ENCODE results near the gene OGFRL1. TPM values are rescaled to one million over a fixed set of nuclear protein-coding genes. Genes with fewer than 3 reads are reported as not detected.

The OGFRL1 gene
- total RNA-seq, 1 experiment from 2014 or later: 5.4 TPM

DNA sequence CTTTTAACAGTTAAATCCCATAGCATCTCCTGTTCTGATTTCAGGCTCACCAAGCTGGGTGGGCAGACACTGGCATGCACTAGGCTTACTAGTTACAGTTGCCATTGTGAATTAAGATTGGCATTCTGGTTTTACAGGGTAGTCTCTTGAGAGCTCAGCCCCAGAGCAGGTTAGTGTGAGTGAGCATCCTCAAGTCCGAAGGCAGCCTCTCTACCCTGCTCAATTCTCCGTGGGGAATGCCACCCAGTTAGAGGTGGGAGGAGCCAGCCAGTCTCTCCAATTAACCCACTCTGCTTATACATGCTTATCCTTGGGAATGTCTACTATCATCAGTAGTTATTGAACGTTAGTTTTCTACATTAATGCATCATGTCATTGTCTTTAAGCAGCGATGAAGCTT lies 8.9 kb upstream of the OGFRL1 start:
- ATAC-seq (no peak), DNase-seq (ENCODE audit: low spot score) (no peak)
- H3K4me1 Mint-ChIP-seq: peaks cover 6% of the 10 kb centered on the region
- H3K36me3 Mint-ChIP-seq: no peaks in the 10 kb centered on the region
- CTCF ChIA-PET: no interaction called here
- peaks cover 7% of the 10 kb centered on the region for H3K9me3 Mint-ChIP-seq
- H3K27ac Mint-ChIP-seq: no peak overlapping the region
- no peak overlapping the region for H3K4me3 Mint-ChIP-seq
- TF ChIP-seq CREB1 (CRISPR knock-in tag; IDR thresholded peaks at IDR 0.05): no peak
- TF ChIP-seq ELF4 (CRISPR knock-in tag; IDR thresholded peaks at IDR 0.05; ENCODE audit: low read depth): no peak
- POLR2A ChIA-PET: no interaction called here
- H3K27me3 Mint-ChIP-seq (ENCODE audit: low read depth): no peaks in the 10 kb centered on the region

DNA sequence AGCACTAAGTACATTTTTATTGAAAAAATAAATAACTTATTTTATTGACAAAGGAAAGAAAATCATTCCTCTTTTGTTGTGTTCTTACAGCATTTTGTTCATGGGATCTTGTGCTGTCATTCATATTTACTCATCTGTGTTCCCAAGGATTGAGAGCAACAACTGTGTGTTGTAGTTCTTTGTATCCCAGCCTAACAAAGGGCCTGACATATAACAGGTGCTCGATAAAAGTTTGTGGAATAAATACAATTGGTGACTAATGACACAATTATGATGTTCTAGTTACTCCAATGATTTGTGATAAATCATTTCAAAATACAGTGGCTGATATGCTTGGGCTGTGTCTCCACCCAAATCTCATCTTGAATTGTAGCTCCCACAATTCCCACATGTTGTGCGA lies 7.9 kb upstream of the OGFRL1 start:
- DNase-seq (ENCODE audit: low spot score): no peak
- no peak overlapping the region for H3K27ac Mint-ChIP-seq
- peaks cover 5% of the 10 kb centered on the region for H3K9me3 Mint-ChIP-seq
- peaks cover 6% of the 10 kb centered on the region for H3K4me1 Mint-ChIP-seq
- ATAC-seq: no peak
- H3K27me3 Mint-ChIP-seq (ENCODE audit: low read depth): no peaks in the 10 kb centered on the region
- POLR2A ChIA-PET: no interaction called here
- no peaks in the 10 kb centered on the region for H3K36me3 Mint-ChIP-seq
- H3K4me3 Mint-ChIP-seq: no peak overlapping the region
- CTCF ChIA-PET: no interaction called here
- TF ChIP-seq ZBTB21 (CRISPR knock-in tag; IDR thresholded peaks at IDR 0.05; ENCODE audit: borderline replicate concordance) (no peak), JUN (CRISPR knock-in tag; IDR thresholded peaks at IDR 0.05) (no peak)
- TF ChIP-seq, protein P1, sequence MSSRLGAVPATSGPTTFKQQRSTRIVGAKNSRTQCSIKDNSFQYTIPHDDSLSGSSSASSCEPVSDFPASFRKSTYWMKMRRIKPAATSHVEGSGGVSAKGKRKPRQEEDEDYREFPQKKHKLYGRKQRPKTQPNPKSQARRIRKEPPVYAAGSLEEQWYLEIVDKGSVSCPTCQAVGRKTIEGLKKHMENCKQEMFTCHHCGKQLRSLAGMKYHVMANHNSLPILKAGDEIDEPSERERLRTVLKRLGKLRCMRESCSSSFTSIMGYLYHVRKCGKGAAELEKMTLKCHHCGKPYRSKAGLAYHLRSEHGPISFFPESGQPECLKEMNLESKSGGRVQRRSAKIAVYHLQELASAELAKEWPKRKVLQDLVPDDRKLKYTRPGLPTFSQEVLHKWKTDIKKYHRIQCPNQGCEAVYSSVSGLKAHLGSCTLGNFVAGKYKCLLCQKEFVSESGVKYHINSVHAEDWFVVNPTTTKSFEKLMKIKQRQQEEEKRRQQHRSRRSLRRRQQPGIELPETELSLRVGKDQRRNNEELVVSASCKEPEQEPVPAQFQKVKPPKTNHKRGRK (CRISPR knock-in tag; IDR thresholded peaks at IDR 0.05; ENCODE audit: borderline replicate concordance): no peak

DNA sequence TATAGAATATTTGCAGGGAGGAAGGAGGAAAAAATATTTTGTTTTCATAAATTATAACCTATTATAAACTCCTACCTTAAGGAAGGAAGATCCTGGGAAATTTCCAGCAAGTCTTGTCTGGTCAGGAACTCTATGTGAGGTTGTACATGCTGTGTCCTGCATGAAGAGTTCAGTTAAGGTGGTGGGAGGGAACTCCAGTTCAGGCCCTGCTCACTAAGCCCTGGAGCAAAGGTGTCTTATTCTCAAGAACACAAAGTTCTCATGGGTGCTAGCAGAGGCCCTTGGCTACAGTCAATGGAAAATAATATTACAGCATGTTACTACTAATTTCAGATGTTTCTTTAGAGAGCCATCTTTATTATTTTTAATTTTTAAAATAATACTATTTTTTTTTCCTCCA lies 3.8 kb upstream of the OGFRL1 start:
- H3K27me3 Mint-ChIP-seq (ENCODE audit: low read depth): no peaks in the 10 kb centered on the region
- POLR2A ChIA-PET: no interaction called here
- no peak overlapping the region for H3K27ac Mint-ChIP-seq

More for the DNA sequence above, 3.8 kb upstream of the OGFRL1 start:
- Mint-ChIP-seq H3K4me1 (peaks cover 17% of the 10 kb centered on the region), H3K9me3 (peaks cover 3% of the 10 kb centered on the region; the same call in 1 of the 2 replicates), H3K36me3 (no peaks in the 10 kb centered on the region), H3K4me3 (no peak overlapping the region)
- DNase-seq (ENCODE audit: low spot score) (no peak), ATAC-seq (no peak)
- CTCF ChIA-PET: no interaction called here
- TF ChIP-seq, protein P2, sequence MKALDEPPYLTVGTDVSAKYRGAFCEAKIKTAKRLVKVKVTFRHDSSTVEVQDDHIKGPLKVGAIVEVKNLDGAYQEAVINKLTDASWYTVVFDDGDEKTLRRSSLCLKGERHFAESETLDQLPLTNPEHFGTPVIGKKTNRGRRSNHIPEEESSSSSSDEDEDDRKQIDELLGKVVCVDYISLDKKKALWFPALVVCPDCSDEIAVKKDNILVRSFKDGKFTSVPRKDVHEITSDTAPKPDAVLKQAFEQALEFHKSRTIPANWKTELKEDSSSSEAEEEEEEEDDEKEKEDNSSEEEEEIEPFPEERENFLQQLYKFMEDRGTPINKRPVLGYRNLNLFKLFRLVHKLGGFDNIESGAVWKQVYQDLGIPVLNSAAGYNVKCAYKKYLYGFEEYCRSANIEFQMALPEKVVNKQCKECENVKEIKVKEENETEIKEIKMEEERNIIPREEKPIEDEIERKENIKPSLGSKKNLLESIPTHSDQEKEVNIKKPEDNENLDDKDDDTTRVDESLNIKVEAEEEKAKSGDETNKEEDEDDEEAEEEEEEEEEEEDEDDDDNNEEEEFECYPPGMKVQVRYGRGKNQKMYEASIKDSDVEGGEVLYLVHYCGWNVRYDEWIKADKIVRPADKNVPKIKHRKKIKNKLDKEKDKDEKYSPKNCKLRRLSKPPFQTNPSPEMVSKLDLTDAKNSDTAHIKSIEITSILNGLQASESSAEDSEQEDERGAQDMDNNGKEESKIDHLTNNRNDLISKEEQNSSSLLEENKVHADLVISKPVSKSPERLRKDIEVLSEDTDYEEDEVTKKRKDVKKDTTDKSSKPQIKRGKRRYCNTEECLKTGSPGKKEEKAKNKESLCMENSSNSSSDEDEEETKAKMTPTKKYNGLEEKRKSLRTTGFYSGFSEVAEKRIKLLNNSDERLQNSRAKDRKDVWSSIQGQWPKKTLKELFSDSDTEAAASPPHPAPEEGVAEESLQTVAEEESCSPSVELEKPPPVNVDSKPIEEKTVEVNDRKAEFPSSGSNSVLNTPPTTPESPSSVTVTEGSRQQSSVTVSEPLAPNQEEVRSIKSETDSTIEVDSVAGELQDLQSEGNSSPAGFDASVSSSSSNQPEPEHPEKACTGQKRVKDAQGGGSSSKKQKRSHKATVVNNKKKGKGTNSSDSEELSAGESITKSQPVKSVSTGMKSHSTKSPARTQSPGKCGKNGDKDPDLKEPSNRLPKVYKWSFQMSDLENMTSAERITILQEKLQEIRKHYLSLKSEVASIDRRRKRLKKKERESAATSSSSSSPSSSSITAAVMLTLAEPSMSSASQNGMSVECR (CRISPR knock-in tag; IDR thresholded peaks at IDR 0.05; ENCODE audit: borderline replicate concordance): no peak
- no peak for TF ChIP-seq GTF2I (CRISPR knock-in tag; conservative IDR thresholded peaks at IDR 0.05)
- TF ChIP-seq, protein P3, sequence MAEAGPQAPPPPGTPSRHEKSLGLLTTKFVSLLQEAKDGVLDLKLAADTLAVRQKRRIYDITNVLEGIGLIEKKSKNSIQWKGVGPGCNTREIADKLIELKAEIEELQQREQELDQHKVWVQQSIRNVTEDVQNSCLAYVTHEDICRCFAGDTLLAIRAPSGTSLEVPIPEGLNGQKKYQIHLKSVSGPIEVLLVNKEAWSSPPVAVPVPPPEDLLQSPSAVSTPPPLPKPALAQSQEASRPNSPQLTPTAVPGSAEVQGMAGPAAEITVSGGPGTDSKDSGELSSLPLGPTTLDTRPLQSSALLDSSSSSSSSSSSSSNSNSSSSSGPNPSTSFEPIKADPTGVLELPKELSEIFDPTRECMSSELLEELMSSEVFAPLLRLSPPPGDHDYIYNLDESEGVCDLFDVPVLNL (CRISPR knock-in tag; IDR thresholded peaks at IDR 0.05; ENCODE audit: borderline replicate concordance, low read depth): no peak
- no peak for TF ChIP-seq MYBL2 (CRISPR knock-in tag; IDR thresholded peaks at IDR 0.05)
- TF ChIP-seq, protein P1 (CRISPR knock-in tag; IDR thresholded peaks at IDR 0.05; ENCODE audit: borderline replicate concordance): no peak

All from WTC11 (cell line).